H1 (cell line): ENCODE measurements around the gene SEPTIN2. TPM values are rescaled to one million over a fixed set of nuclear protein-coding genes. Genes with fewer than 3 reads are reported as not detected.

ENCODE experiments used
- CTCF ChIA-PET: fragments of 300-600 bp; sonication (Branson Sonifier 250); formaldehyde crosslinking; loops from one replicate; lab custom pipeline; 2021; ENCODE audit not compliant: partially characterized antibody; lab: Charles Lee
- POLR2A ChIA-PET: fragments of 300-600 bp; sonication (Branson Sonifier 250); formaldehyde crosslinking; loops from one replicate; lab custom pipeline; 2021; ENCODE audit warnings: inconsistent platforms; ENCODE audit not compliant: partially characterized antibody; lab: Charles Lee
- DNase-seq, 2 experiments: peaks; one replicate each; pipeline versions ENCODE4 v3.0.0 to v3.0.0-alpha.2; 2010 to 2022; ENCODE audit warnings: low spot score in 2 of 2, low read depth in 1 of 2, mixed read lengths in 1 of 2
- FAIRE-seq: peaks from 2 replicates; lab custom pipeline; 2011; peaks lifted over from hg19 to GRCh38; lab: Jason Lieb, UNC
- H2AFZ ChIP-seq: 2 replicates; pipeline ENCODE4 v1.8.1; 2012; ENCODE audit warnings: low read length, inconsistent platforms
- H2AK5ac ChIP-seq: 2 replicates; pipeline ENCODE4 v1.6.1; 2013; ENCODE audit warnings: low read depth, low read length
- H2BK120ac ChIP-seq: replicated peaks from 2 replicates; pipeline ENCODE3; 2013; ENCODE audit warnings: low read depth, low read length, inconsistent platforms
- H2BK12ac ChIP-seq: 2 replicates; pipeline ENCODE4 v1.6.1; 2013; ENCODE audit warnings: low read depth, low read length
- H2BK15ac ChIP-seq: 2 replicates; pipeline ENCODE4 v1.6.1; 2013; ENCODE audit warnings: low read length
- H2BK20ac ChIP-seq: 2 replicates; pipeline ENCODE4 v1.6.1; 2013; ENCODE audit warnings: low read length
- H2BK5ac ChIP-seq: 2 replicates; pipeline ENCODE4 v1.6.1; 2013; ENCODE audit warnings: low read depth, low read length
- H3K14ac ChIP-seq: 2 replicates; pipeline ENCODE4 v1.6.1; 2013; ENCODE audit warnings: inconsistent platforms; ENCODE audit not compliant: insufficient read length
- H3K18ac ChIP-seq: 2 replicates; pipeline ENCODE4 v1.6.1; 2013; ENCODE audit warnings: low read length; ENCODE audit errors: extremely low read depth
- H3K23ac ChIP-seq: 2 replicates; pipeline ENCODE4 v1.6.1; 2013; ENCODE audit warnings: inconsistent platforms; ENCODE audit not compliant: insufficient read length
- H3K23me2 ChIP-seq: 2 replicates; pipeline ENCODE4 v1.6.1; 2013; ENCODE audit warnings: low read depth, low read length
- H3K27ac ChIP-seq: 2 replicates; pipeline ENCODE4 v1.6.1; 2011; ENCODE audit warnings: low read depth, low read length, inconsistent platforms
- H3K27me3 ChIP-seq, 4 experiments: replicated peaks in 1 of 4; 1 replicate in 1 of 4; 2 replicates in 3 of 4; pipeline versions ENCODE4 v1.6.1 to v1.8.1; 2011 to 2013; ENCODE audit warnings: low read length in 3 of 4, mild to moderate bottlenecking in 3 of 4, inconsistent platforms in 2 of 4, mixed read lengths in 2 of 4, moderate library complexity in 1 of 4; ENCODE audit not compliant: control insufficient read depth in 3 of 4, insufficient read depth in 3 of 4; ENCODE audit errors: extremely low read depth in 1 of 4
- H3K36me3 ChIP-seq, 4 experiments: 2 replicates each; pipeline versions ENCODE4 v1.6.1 to v1.8.1; 2011 to 2013; ENCODE audit warnings: mild to moderate bottlenecking in 4 of 4, low read length in 3 of 4, moderate library complexity in 2 of 4, control low read depth in 1 of 4, inconsistent platforms in 1 of 4; ENCODE audit not compliant: insufficient read depth in 4 of 4, control insufficient read depth in 2 of 4
- H3K4ac ChIP-seq: replicated peaks from 2 replicates; pipeline ENCODE3; 2013; ENCODE audit warnings: low read length, low read depth, mixed read lengths, inconsistent platforms; ENCODE audit not compliant: insufficient read length
- H3K4me1 ChIP-seq, 4 experiments: replicated peaks in 1 of 4; 1 replicate in 1 of 4; 2 replicates in 3 of 4; pipeline versions ENCODE4 v1.6.1 to v1.8.1; 2011 to 2013; ENCODE audit warnings: low read length in 3 of 4, inconsistent platforms in 2 of 4, mixed read lengths in 1 of 4; ENCODE audit not compliant: insufficient read depth in 4 of 4, control insufficient read depth in 3 of 4
- H3K4me2 ChIP-seq, 2 experiments: 2 replicates each; pipeline versions ENCODE4 v1.6.1 to v1.8.1; 2011 to 2013; ENCODE audit warnings: low read depth in 2 of 2, low read length in 2 of 2, control low read depth in 1 of 2, inconsistent platforms in 1 of 2, mild to moderate bottlenecking in 1 of 2; ENCODE audit not compliant: insufficient read depth in 1 of 2
- H3K4me3 ChIP-seq, 4 experiments: fragments of 200-600, 300-600 bp in 1 of 4; sonication (generic), shearing (Covaris generic), sonication (Bioruptor Twin) in 1 of 4; 2 replicates each; pipeline versions ENCODE4 v1.5.1 to v1.8.1; 2011 to 2016; ENCODE audit warnings: low read length in 4 of 4, low read depth in 3 of 4, control low read depth in 2 of 4, inconsistent platforms in 2 of 4, mild to moderate bottlenecking in 2 of 4, mixed read lengths in 1 of 4, moderate library complexity in 1 of 4; ENCODE audit not compliant: insufficient read depth in 2 of 4; ENCODE audit errors: extremely low read depth in 1 of 4
- H3K56ac ChIP-seq: replicated peaks from 2 replicates; pipeline ENCODE3; 2013; ENCODE audit warnings: low read depth, mild to moderate bottlenecking, mixed read lengths, low read length, inconsistent platforms; ENCODE audit not compliant: insufficient read length
- H3K79me1 ChIP-seq: 2 replicates; pipeline ENCODE4 v1.6.1; 2013; ENCODE audit warnings: low read depth, low read length, control low read depth
- H3K79me2 ChIP-seq, 2 experiments: 2 replicates each; pipeline versions ENCODE4 v1.6.1 to v1.8.1; 2012 to 2013; ENCODE audit warnings: low read length in 2 of 2, mild to moderate bottlenecking in 2 of 2, inconsistent platforms in 1 of 2; ENCODE audit not compliant: insufficient read depth in 2 of 2, control insufficient read depth in 1 of 2
- H3K9ac ChIP-seq, 4 experiments: replicated peaks in 1 of 4; 1 replicate in 1 of 4; 2 replicates in 3 of 4; pipeline versions ENCODE4 v1.6.1 to v1.8.1; 2011 to 2013; ENCODE audit warnings: low read depth in 3 of 4, low read length in 3 of 4, control low read depth in 2 of 4, mild to moderate bottlenecking in 2 of 4, moderate library complexity in 2 of 4, inconsistent platforms in 1 of 4; ENCODE audit errors: extremely low read depth in 1 of 4
- H3K9me3 ChIP-seq, 2 experiments: 2 replicates each; pipeline versions ENCODE4 v1.6.1 to v1.8.1; 2012 to 2013; ENCODE audit warnings: mild to moderate bottlenecking in 2 of 2, moderate library complexity in 2 of 2, control low read depth in 1 of 2, inconsistent platforms in 1 of 2, low read depth in 1 of 2, low read length in 1 of 2, mixed read lengths in 1 of 2; ENCODE audit not compliant: insufficient read depth in 2 of 2
- H4K20me1 ChIP-seq, 2 experiments: replicated peaks in 1 of 2; 2 replicates each; pipeline versions ENCODE3 to v1.8.1; 2011 to 2013; ENCODE audit warnings: inconsistent platforms in 2 of 2, low read length in 2 of 2, mild to moderate bottlenecking in 1 of 2; ENCODE audit not compliant: insufficient read depth in 2 of 2, control insufficient read depth in 1 of 2
- H4K5ac ChIP-seq: 2 replicates; pipeline ENCODE4 v1.6.1; 2013; ENCODE audit warnings: low read length, low read depth, mixed read lengths, inconsistent platforms; ENCODE audit not compliant: insufficient read length
- H4K8ac ChIP-seq: 2 replicates; pipeline ENCODE4 v1.8.0; 2013; ENCODE audit warnings: mild to moderate bottlenecking, moderate library complexity, low read length, inconsistent platforms; ENCODE audit not compliant: insufficient read depth; ENCODE audit errors: extremely low read depth
- H4K91ac ChIP-seq: replicated peaks from 2 replicates; pipeline ENCODE3; 2013; ENCODE audit warnings: low read length, mixed read lengths, inconsistent platforms; ENCODE audit not compliant: insufficient read length
- CBX5 ChIP-seq: fragments of 300-800, 300-1000 bp; sonication (generic); IDR thresholded peaks from 2 replicates; pipeline ENCODE4 v1.7.1; 2016; ENCODE audit warnings: antibody characterized with exemption, low read length, low read depth
- CREB1 ChIP-seq: IDR thresholded peaks from 2 replicates; pipeline ENCODE4 v1.6.1; 2012; ENCODE audit warnings: inconsistent platforms
- CTCF ChIP-seq, 3 experiments: IDR thresholded peaks; 1 replicate in 2 of 3; 2 replicates in 1 of 3; pipeline versions ENCODE4 v1.5.1 to v1.6.1; 2011; ENCODE audit warnings: low read length in 3 of 3, mild to moderate bottlenecking in 3 of 3, inconsistent platforms in 2 of 3, low read depth in 1 of 3, moderate library complexity in 1 of 3; ENCODE audit not compliant: insufficient read depth in 1 of 3; ENCODE audit errors: control extremely low read depth in 1 of 3
- GTF2F1 ChIP-seq: IDR thresholded peaks from 2 replicates; pipeline ENCODE4 v1.6.1; 2012; ENCODE audit warnings: low read depth, low read length, improper control_type of control experiment, borderline replicate concordance
- KDM4A ChIP-seq: IDR thresholded peaks from one replicate; pipeline ENCODE4 v1.7.1; 2012; ENCODE audit warnings: low read depth, mild to moderate bottlenecking, moderate library complexity, low read length, inconsistent platforms; ENCODE audit not compliant: severe bottlenecking
- MAFK ChIP-seq: IDR thresholded peaks from 2 replicates; pipeline ENCODE4 v1.6.1; 2012; ENCODE audit warnings: low read depth, mild to moderate bottlenecking, improper control_type of control experiment, low read length
- TAF1 ChIP-seq: IDR thresholded peaks from 2 replicates; pipeline ENCODE4 v1.6.1; 2011; ENCODE audit warnings: mild to moderate bottlenecking, low read depth, low read length
- TAF7 ChIP-seq: optimal IDR thresholded peaks from 2 replicates; pipeline ENCODE3; 2011; ENCODE audit warnings: low read depth, mild to moderate bottlenecking, inconsistent platforms, low read length, moderate library complexity, borderline replicate concordance
- WGBS, 2 experiments: shearing (Covaris generic) in 1 of 2; methylation state at CpG; one replicate each; pipeline versions ENCODE4 v1.1.6 to v1.1.7; 2013 to 2015; ENCODE audit warnings: low lambda C conversion rate in 2 of 2, mixed read lengths in 2 of 2, inconsistent platforms in 1 of 2, low coverage in 1 of 2, missing lambda C conversion rate in 1 of 2; ENCODE audit not compliant: insufficient replicate concordance in 2 of 2, insufficient coverage in 1 of 2, insufficient read length in 1 of 2; ENCODE audit errors: extremely low coverage in 1 of 2, missing lambda C conversion rate in 1 of 2; 5-methylcytosine and 5-hydroxymethylcytosine counted together
- polyA plus RNA-seq, 7 experiments: library from polyadenylated mRNA; depleted of rRNA in 3 of 7; stranded (reverse) in 5 of 7; unstranded in 2 of 7; fragments of >200 nt in 5 of 7; fragments of 200-250 nt in 2 of 7; gene quantifications; 1 replicate in 5 of 7; 2 replicates in 1 of 7; 4 replicates in 1 of 7; pipeline versions ENCODE4 v1.2.1 to v1.2.3, GENCODE V29; 2011 to 2013; ENCODE audit warnings: missing spikeins in 2 of 7, mixed read lengths in 2 of 7
- total RNA-seq: library from RNA; stranded (reverse); fragmentation: NEBNext Ultra II Directional; extraction: Animal tissue kit (Norgen Biotek cat#: 25700); gene quantifications from 2 replicates; pipeline ENCODE4 v1.2.1, GENCODE V29; 2021

SEPTIN2 gene
- total and polyA plus RNA-seq, 2 of the 8 experiments (the other 6 are each of a cell fraction or from before 2014, with no cell fraction given) = 392 to 650 TPM

GRCh38 chr2:241272303-241273209, 43.2 kb upstream of the SEPTIN2 start:
- ChIA-PET POLR2A (interaction anchor here (0.6 to 1.0 kb wide), 3 partner anchors 31 to 46 kb away, joined by 3 to 5 read pairs (median 3); no protein-coding TSS in a partner anchor), CTCF (no interaction called here)
- no peak overlapping the region for H3K23ac ChIP-seq
- peak overlapping the region; percentile 55 to 83 (median 66) for H3K4me3 ChIP-seq
- peaks cover 14 to 44% of the 10 kb centered on the region in 2 experiments for H4K20me1 ChIP-seq
- H3K56ac ChIP-seq = no peak overlapping the region
- H3K4me1 ChIP-seq = peaks cover 0 to 13% (median 3%) of the 10 kb centered on the region in 4 experiments; a peak in 5 of 7 replicates
- no peak overlapping the region for H4K5ac ChIP-seq
- no peaks in the 10 kb centered on the region for H3K27me3 ChIP-seq
- peaks cover 0 to 2% (median under 1%) of the 10 kb centered on the region in 4 experiments; a peak in 3 of 8 replicates for H3K36me3 ChIP-seq
- no peak overlapping the region for H2AFZ ChIP-seq
- no peak overlapping the region for H3K4ac ChIP-seq
- DNase-seq = peak in 1 of 2 experiments; percentile 75
- 16% methylated on average over 10 of the region's 102 CpGs; no CpG with 5 or more reads in 1 of the 2 experiments for whole genome bisulfite sequencing, 2 experiments
- H3K27ac ChIP-seq = peak overlapping the region; percentile 14; the same call in 1 of the 2 replicates
- no peak overlapping the region for H2BK20ac ChIP-seq
- no peaks in the 10 kb centered on the region for H3K9me3 ChIP-seq
- peak overlapping the region; percentile 69 to 77 for H3K4me2 ChIP-seq
- H2BK12ac ChIP-seq = 0 out of 2 replicates have a peak overlapping the region, but pooled peaks have one; percentile 27
- H3K23me2 ChIP-seq = peaks cover 8% of the 10 kb centered on the region; the same call in 1 of the 2 replicates
- H3K79me1 ChIP-seq = peaks cover 27% of the 10 kb centered on the region
- no peak overlapping the region for H2AK5ac ChIP-seq
- peak overlapping the region; percentile 72 for H4K8ac ChIP-seq
- no peak for FAIRE-seq
- H3K79me2 ChIP-seq = peaks cover 10 to 84% of the 10 kb centered on the region in 2 experiments
- H3K14ac ChIP-seq = no peak overlapping the region
- 0 out of 2 replicates have a peak overlapping the region, but pooled peaks have one; percentile 52 for H2BK5ac ChIP-seq
- no peak overlapping the region for H2BK15ac ChIP-seq
- H3K9ac ChIP-seq = peak overlapping the region; percentile 48 to 79 (median 62); a peak in 6 of 7 replicates
- H4K91ac ChIP-seq = no peak overlapping the region
- no peak overlapping the region for H2BK120ac ChIP-seq
- peak overlapping the region; percentile 13; the same call in 1 of the 2 replicates for H3K18ac ChIP-seq
- TF ChIP-seq MAFK = no peak
- TF ChIP-seq TAF1 = peak; percentile 54; the same call in 1 of the 2 replicates
- TF ChIP-seq TAF7 = no peak
- TF ChIP-seq KDM4A = peak; percentile 53
- no peak for TF ChIP-seq GTF2F1
- 0 out of 2 replicates have a peak, but pooled peaks have one; percentile 27 for TF ChIP-seq CREB1
- no peak for TF ChIP-seq CBX5
- TF ChIP-seq CTCF (IDR thresholded peaks at IDR 0.05; ENCODE audit: control extremely low read depth in 1 of 3, insufficient read depth in 1 of 3, low read depth in 1 of 3, low read length in 3 of 3) = 0 out of 4 replicates have a peak, but pooled peaks of 1 of the 3 experiments have one; percentile 2
